Midbrain (tissue), 1 donor: ENCODE results near the gene PSMC3.

Experiments
- DNase-seq: peaks from one replicate; lab custom pipeline; 2025; lab: John Stamatoyannopoulos, UW

The PSMC3 gene

DNA sequence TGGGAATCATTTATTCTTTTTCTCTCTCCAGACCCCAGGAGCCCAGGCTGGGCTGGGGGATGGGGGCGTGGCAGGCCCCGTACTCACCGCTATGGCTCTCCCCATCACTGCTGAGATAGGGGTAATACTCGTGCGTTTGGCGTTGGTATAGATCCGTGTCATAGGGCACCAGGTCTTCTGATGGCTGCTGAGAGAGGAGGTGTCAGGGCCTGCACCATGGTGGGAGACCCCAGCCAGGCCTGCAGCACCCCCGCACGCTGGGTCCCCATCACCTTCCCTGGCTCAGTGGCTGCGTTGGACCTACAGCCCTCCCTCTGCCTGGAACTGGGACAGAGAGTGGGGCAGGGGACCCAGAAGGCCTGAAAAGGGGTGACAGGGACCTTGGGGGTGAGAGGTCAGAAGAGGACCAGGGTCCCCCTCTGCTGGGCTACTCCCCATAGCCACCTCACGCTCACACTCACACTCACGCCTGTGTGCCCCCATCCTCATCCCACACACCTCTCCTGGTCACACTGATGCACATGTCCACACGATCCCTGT lies 50.6 kb downstream of the PSMC3 start:
- DNase-seq, result no peak

DNA sequence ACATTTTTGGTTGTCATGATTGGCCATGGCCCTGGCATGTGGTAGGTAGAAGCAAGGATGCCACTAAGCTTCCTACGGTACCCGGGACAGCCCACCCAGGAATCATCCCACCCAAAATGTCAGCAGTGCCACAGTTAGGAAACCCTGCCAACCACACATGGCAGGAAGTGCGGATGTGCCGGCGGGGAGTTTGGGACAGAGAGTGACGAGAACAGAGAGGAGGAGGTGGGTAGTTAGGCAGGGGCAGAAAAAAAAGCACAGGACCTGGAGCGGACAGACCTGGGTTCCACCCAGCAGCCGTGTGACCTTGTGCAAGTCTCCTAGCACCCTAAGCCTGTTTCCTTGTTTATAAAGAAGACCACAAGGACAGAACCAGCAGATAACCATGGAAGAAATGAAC lies 51.2 kb downstream of the PSMC3 start:
- DNase-seq, result no peak

DNA sequence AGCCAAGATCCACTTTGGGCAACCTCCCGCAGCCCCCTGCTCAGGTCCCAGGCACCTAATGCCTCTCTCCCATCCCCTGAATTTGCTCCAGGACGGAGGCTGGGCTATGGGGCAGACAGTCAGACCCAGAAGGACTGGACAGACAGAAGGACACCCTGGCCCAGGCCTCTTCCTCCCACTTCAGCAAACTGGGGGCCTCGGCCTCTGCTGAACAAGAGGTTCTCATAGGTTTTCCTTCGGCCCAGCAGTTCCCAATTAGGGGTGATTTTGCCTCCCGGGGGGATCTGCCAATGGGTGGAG lies 51.6 kb downstream of the PSMC3 start:
- no peak for DNase-seq

DNA sequence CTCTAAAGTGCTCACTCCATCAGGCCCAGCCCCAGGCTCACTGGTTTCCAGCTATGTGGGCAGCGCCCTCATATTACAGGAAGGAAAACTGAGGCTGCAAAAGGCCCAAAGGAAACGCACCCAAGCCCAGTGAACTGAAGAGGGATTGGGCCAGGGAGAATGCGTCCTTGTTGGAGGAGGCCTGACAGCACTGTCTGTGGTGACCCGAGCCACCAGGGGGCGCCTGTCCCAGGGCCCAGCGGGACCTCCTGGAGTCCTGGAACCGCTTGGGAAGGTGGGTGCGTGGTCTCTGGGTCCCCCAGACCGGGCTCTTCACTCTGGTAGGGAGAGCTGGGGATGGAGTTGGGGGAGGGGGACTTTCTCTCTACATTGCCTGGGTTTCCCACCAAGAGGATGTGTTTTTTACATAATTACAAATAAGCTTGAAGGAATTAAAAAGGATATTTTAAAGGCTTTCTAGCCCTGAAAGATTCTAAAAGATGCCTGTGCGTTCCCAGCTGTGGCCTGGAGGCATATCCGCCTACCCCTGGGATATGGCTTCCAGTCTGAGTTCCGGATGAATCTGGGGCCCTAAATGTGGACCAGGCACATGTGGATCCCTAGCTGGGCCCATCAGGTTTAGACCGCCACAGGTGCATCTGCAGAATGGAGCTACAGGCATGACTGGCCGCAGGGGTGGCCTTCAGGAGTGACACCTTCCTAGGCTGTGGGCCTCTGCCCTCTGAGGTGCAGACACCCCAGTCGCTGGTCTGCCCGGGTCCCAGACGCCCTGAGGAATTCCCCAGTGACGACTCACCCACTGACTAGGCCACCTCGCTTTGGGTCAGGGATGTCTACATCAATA lies 52.1 kb downstream of the PSMC3 start:
- DNase-seq, result peak; percentile 77

DNA sequence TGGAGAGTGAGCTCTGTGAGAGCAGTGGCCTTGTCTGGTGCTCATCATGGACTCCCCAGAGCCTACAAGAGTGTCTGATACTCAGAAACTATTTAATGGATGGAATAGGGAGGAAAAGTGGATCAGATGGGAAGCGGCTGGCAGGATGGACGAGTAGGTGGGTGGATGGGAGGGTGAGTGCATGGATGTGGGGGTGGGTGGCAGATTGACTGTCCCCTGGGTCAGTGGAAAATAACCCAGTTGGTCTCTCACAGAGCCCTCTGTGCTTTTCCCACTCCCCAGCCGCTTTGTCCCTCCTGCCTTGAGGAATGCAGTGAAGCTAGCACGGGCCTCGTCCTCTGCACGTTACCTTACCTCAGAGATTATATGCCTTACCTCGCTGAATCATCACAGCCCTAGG lies 53.8 kb downstream of the PSMC3 start:
- DNase-seq, result no peak

DNA sequence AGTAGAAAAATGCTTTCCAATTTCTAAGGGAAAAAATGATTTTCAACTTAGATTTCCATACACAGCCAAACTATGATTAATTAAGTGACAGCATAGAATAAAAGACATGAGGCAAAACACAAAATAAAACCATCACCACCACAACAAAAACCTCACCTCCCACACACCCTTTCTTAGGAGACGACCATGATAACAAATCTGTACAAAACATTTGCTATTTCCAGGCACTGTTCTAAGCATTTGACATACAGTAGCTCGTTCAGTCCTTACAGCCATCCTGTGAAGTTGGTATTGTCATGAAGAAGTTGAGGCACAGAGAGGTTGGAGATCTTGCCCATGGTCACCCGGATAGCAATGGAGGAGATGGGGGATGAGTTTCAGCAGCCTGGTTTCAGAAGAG lies 56.6 kb downstream of the PSMC3 start:
- no peak for DNase-seq
